AG10803 (cell line): ENCODE measurements around the gene GGTLC3.
"Not testable (repeated sequence)": the region's sequence is repeated elsewhere in the genome, so short reads cannot be mapped to it uniquely, and the experiment has no call there.

Source experiments
- DNase-seq: peaks from one replicate; pipeline ENCODE4 v3.0.0; 2010; ENCODE audit warnings: low read depth
- H3K4me3 ChIP-seq: 2 replicates; pipeline ENCODE4 v1.5.1; 2011; ENCODE audit warnings: mild to moderate bottlenecking, low read length, control low read depth

Gene GGTLC3

GRCh38 chr22:18523328-18523727 lies 5.4 kb upstream of the GGTLC3 start:
- H3K4me3 ChIP-seq, DNase-seq: not testable (repeated sequence)

- H3K4me3 ChIP-seq, DNase-seq: not testable (repeated sequence)
Observed at GRCh38 chr22:18522762-18523161, 4.8 kb upstream of the GGTLC3 start.

- not testable (repeated sequence) for H3K4me3 ChIP-seq, DNase-seq
Observed at GRCh38 chr22:18513454-18513853, 4.5 kb downstream of the GGTLC3 start.

- DNase-seq, H3K4me3 ChIP-seq: not testable (repeated sequence)
Observed at GRCh38 chr22:18512378-18512777, 5.6 kb downstream of the GGTLC3 start.

GRCh38 chr22:18511327-18511726 lies 6.6 kb downstream of the GGTLC3 start:
- not testable (repeated sequence) for H3K4me3 ChIP-seq, DNase-seq

GRCh38 chr22:18496227-18496626 lies 21.7 kb downstream of the GGTLC3 start:
- DNase-seq, H3K4me3 ChIP-seq: not testable (repeated sequence)
